Stimulated activated naive CD8-positive, alpha-beta T cell treated with anti-CD3 and anti-CD28 coated beads, Interleukin-15, Interleukin-2, amounts not matched to agents 100 ng/mL and 50 ng/mL, for 24 hours (primary cell): ENCODE data around the gene SRSF12.

Source experiments
- H3K27ac Mint-ChIP-seq: one replicate; pipeline ENCODE4 v1.8.0; 2021; ENCODE audit warnings: mild to moderate bottlenecking, mixed read lengths
- H3K27me3 Mint-ChIP-seq: one replicate; pipeline ENCODE4 v1.8.0; 2021; ENCODE audit warnings: mixed read lengths
- H3K36me3 Mint-ChIP-seq: one replicate; pipeline ENCODE4 v1.8.0; 2021; ENCODE audit warnings: low read depth, mixed read lengths
- H3K4me1 Mint-ChIP-seq: one replicate; pipeline ENCODE4 v1.8.0; 2021; ENCODE audit warnings: low read depth, mixed read lengths
- H3K4me3 Mint-ChIP-seq: one replicate; pipeline ENCODE4 v1.8.0; 2021; ENCODE audit warnings: mild to moderate bottlenecking, mixed read lengths
- H3K9me3 Mint-ChIP-seq: one replicate; pipeline ENCODE4 v1.8.0; 2021; ENCODE audit warnings: mixed read lengths

Gene SRSF12

DNA sequence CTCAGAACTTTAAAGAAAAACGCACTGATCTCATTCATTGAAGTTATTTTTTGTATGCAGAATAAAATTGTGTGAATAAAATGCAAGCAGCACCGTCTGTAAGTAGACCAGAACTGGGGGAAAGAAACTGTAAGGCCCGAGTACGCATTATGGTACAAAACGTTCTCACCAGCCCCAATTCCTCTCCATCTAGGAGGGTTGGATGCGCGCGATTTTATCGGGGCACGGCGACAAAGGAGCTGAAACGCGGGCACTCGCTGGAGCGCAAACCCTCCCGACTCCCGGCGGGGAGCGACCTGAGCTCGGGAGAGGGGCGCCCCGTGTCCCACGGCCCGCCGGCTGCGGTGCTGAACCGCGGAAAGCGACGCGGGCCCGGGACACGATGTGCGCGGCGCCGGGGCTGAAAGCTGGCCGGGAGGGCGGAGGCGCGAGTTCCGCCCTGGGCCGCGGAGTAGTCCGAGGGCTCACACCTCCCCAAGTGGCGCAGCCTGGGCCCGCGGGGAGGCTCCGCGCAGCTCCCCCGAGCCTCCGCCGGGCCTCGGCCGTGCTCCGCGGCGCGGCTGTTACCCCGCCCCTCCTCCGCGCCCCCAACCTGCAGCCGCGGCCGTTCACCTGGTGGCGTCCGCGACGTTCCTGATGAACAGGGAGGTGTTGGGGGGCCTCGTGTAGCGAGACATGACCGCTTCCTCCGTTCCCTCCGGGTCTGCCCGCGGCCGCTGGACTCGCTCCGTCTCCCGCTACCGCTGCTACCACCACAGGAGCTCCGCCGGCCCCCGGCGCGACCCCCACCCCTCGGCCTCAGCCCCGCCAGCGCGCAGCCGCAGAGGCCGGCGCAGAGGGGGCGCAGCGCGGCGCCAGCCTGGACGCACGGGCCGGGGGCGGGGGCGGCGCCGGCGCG lies at the start of gene SRSF12:
Gene SRSF12 (minus strand): TSS at position 861 of the 898 bp plus-strand sequence. CDS start 184 bp downstream, at position 677.
- Mint-ChIP-seq H3K27ac (peak within 1 kb of the TSS; percentile 36), H3K4me1 (peaks cover 5% of the 10 kb centered on the region)

DNA sequence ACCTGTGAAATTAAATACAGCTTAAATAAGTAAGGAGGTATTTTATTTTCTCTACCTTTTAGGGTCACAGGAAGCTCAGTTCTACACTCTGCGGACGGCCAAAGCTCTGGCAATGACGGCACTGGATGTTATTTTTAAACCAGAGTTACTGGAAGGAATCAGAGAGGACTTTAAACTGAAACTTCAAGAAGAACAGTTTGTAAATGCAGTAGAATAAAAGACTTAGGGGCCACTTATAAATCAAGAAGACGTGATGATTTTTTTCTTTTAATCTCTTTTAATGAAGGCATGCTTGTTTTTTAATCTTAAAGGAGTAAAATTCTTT lies 44.1 kb upstream of the SRSF12 start:
- H3K4me3 Mint-ChIP-seq = no peak overlapping the region
- no peaks in the 10 kb centered on the region for H3K9me3 Mint-ChIP-seq
- H3K36me3 Mint-ChIP-seq = peaks cover 66% of the 10 kb centered on the region
- no peaks in the 10 kb centered on the region for H3K27me3 Mint-ChIP-seq
- no peak overlapping the region for H3K27ac Mint-ChIP-seq
- H3K4me1 Mint-ChIP-seq = no peaks in the 10 kb centered on the region

More for the DNA sequence above, at the start of gene SRSF12:
- Mint-ChIP-seq H3K36me3 (no peaks in the 10 kb centered on the region), H3K27me3 (peaks cover 16% of the 10 kb centered on the region), H3K4me3 (peak within 1 kb of the TSS; percentile 82), H3K9me3 (peaks cover 6% of the 10 kb centered on the region)

DNA sequence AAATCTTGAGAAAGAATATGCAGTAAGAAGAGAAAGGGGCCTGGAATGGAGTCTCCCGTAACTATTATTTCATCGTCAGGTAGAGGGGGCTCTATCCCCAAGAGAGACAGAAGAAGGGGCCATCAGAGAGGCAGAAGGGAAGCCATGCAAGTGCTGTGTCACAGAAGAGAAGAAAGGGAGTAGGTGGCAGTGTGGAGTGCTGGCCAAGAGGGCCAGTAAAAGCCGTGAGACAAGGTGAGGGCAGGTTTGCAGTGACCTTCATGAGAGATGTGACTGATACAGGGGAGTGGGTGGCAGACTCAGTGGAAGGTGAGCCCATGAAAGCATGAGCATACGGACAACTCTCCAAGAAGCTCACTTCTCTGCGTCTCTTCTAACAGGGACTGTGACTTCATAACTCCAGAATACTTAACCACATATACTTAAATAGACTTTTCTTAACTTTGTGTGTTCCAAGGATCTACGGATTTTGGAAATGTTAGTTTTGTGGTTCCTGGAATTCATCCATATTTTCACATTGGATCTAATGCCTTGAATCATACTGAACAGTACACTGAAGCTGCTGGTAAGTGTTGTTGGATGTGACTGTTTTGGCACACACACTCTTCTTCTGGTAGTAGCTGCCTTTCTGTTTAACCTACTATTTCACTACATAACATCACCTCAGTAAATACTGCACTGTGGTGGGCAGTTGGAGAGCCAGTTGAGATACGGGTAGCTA lies 43.6 kb upstream of the SRSF12 start:
- Mint-ChIP-seq H3K27me3 (no peaks in the 10 kb centered on the region), H3K36me3 (peaks cover 68% of the 10 kb centered on the region), H3K4me1 (no peaks in the 10 kb centered on the region), H3K4me3 (no peak overlapping the region), H3K27ac (no peak overlapping the region), H3K9me3 (no peaks in the 10 kb centered on the region)

DNA sequence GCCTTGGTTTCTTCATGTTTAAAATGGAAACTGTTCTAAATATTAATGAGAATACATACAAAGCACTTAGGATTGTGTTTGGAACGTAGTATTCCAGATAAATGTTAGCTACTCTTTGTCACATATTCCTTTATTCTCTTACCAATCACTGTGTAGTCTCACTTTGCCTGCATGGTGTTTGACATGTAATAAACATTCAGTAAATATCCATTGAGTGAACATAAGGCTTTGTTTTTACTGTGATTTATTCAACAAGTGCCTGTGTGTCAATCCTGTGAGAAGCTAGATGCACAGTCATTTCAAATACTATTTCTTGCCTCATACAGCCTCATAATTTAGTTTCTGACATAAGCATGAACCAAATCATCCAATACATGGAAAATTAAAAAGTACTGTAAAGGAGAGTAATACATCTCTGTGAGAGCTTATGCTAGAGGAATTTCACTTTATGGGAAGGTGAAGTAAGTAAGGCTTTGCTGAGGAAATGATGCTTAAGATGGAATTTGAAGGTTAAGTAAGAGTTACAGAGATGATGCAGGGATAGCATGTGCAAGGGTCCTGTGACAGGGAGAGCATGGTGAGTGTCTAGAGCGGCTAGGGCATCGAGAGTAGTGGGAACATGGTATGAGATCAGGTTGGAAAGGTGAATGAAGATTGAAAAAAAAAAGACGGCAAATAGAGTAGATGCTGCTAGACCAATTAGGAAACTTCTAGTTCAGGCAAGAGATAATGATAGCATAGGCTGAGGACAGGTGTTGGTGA lies 42.6 kb upstream of the SRSF12 start:
- Mint-ChIP-seq H3K4me3 (no peak overlapping the region), H3K36me3 (peaks cover 69% of the 10 kb centered on the region), H3K9me3 (no peaks in the 10 kb centered on the region), H3K27me3 (no peaks in the 10 kb centered on the region), H3K27ac (no peak overlapping the region), H3K4me1 (no peaks in the 10 kb centered on the region)

DNA sequence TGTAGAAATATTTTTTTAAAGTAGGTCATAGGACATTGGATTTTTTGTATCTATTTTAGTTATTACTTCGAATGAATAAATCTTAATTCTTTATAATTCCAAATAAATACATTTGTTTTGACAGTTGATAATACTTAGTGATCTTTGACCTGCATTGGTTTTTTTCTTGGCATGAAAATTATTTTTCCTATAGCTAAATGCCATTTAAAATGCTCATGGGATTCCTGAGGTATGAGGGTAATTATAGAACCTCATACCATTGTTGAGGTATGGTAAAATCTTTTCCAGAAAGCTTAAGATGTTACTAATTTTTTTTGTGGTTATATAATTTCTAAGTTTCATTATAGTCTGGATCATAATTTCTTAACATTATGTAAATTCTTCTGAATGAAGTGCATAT lies 36.3 kb upstream of the SRSF12 start:
- H3K4me1 Mint-ChIP-seq = peaks cover 10% of the 10 kb centered on the region
- peaks cover 58% of the 10 kb centered on the region for H3K36me3 Mint-ChIP-seq
- H3K4me3 Mint-ChIP-seq = no peak overlapping the region
- H3K27me3 Mint-ChIP-seq = no peaks in the 10 kb centered on the region
- no peak overlapping the region for H3K27ac Mint-ChIP-seq
- H3K9me3 Mint-ChIP-seq = no peaks in the 10 kb centered on the region

DNA sequence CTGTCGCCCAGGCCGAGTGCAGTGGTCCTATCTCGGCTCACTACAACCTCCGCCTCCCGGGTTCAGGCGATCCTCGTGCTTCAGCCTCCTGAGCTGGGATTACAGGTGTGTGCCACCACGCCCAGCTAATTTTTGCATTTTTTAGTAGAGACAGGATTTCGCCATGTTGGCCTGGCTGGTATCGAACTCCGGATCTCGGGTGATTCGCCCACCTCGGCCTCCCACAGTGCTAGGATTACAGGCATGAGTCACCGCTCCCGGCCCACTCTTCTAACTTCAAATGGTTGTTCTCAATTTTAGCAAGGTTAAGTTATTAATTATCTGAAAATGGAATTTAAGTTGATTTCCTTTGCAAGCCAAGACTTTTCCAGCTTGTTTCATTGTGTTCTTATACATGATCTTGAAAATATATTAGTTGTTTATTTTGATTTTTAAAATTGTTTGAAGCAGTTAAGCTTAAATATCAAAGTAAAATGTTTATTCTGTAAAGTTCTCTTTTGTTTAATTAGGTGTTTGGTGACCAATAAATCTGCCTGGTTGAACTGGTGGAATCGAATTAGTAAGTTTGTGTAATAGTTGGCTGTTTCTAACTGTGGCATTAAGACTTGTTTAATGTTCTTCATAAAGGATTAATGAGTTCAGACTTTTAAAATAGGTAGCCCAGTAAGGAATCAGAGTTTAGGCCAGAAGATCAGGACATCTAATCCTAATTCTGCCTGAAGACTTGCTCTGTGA lies 30.3 kb upstream of the SRSF12 start:
- Mint-ChIP-seq H3K4me1 (peaks cover 50% of the 10 kb centered on the region), H3K4me3 (peak overlapping the region; percentile 68), H3K27me3 (no peaks in the 10 kb centered on the region), H3K9me3 (no peaks in the 10 kb centered on the region), H3K36me3 (peaks cover 36% of the 10 kb centered on the region), H3K27ac (no peak overlapping the region)

DNA sequence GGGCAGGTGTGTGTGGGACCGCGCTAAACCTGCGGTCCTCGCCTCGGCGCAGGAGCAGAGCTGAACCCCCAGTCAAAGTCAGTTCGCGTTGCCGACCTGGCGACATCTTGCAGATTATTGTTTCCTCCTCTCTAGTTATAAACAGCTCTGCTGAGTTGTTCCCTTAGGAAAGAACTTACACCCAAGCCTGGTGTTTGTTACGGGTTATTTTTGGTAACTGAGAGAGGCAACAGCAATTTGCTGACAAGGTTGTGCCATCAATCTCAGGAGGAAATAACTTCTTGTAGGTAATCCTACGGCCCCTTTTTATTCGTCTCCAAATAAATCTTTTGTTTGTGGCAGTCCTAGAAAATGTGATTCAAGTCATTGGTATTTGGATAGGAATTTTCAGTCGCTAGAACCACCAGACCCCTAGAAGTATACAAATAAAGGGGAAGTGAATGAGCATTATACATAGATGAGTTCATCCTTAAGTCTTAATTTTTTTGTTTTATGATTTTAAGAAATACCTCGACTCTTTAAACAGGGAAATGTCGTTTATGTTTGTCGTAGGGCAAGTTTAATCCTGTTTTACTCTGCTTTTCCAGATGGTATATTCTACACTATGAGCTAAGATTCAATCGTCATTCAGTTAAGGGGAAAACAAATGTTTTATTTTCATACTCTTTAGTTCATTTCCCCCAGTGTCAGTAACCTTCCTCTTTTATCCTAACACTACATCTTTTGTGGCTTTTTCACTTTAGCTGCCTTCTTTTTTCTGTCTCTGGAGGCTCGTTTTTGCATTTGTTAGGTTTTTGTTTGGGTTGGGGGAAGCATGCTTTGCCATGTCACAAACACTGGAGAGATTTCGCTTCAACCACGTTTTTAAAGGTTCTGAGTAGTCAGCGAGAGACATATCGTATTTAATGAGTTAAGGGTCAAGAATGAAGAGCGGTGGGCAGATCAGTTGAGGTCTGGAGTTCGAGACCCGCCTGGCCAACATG lies 29.1 kb upstream of the SRSF12 start:
- peaks cover 49% of the 10 kb centered on the region for H3K4me1 Mint-ChIP-seq

DNA sequence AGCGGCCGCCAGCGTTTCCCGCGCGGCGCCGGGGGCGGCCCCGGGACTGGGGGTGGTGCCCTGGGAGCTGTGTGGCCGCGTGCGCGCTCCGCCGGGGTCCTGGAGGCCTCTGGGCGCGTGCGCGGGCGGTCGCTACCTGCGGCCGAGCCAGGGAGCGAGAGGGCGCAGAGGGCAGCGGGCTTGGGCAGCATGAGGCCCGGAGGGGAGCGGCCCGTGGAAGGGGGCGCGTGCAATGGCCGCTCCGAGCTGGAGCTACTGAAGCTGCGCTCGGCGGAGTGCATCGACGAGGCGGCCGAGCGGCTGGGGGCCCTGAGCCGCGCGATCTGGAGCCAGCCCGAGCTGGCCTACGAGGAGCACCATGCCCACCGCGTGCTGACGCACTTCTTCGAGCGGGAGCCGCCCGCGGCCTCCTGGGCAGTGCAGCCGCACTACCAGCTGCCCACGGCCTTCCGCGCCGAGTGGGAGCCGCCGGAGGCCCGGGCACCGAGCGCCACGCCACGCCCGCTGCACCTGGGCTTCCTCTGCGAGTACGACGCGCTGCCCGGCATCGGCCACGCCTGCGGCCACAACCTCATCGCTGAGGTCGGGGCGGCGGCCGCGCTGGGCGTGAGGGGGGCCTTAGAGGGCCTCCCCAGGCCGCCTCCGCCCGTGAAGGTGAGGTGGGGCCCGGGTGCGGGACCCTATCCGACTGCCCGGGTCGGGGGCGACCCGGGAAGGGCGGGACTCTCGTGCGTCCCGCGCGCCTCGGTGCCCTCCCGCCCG lies 28.3 kb upstream of the SRSF12 start, which contains the start of gene PM20D2:
Gene PM20D2 (plus strand): TSS at position 100 of the 762 bp plus-strand sequence. CDS start 90 bp downstream, at position 190.
- H3K9me3 Mint-ChIP-seq = no peaks in the 10 kb centered on the region
- H3K4me1 Mint-ChIP-seq = peaks cover 46% of the 10 kb centered on the region
- peaks cover 24% of the 10 kb centered on the region for H3K36me3 Mint-ChIP-seq
- H3K27me3 Mint-ChIP-seq = no peaks in the 10 kb centered on the region
- H3K4me3 Mint-ChIP-seq = peak within 1 kb of the TSS; percentile 95
- peak within 1 kb of the TSS; percentile 93 for H3K27ac Mint-ChIP-seq

More for the DNA sequence above, 29.1 kb upstream of the SRSF12 start:
- Mint-ChIP-seq H3K9me3 (no peaks in the 10 kb centered on the region), H3K27me3 (no peaks in the 10 kb centered on the region), H3K36me3 (peaks cover 28% of the 10 kb centered on the region), H3K27ac (peak overlapping the region; percentile 85), H3K4me3 (peak overlapping the region; percentile 95)

DNA sequence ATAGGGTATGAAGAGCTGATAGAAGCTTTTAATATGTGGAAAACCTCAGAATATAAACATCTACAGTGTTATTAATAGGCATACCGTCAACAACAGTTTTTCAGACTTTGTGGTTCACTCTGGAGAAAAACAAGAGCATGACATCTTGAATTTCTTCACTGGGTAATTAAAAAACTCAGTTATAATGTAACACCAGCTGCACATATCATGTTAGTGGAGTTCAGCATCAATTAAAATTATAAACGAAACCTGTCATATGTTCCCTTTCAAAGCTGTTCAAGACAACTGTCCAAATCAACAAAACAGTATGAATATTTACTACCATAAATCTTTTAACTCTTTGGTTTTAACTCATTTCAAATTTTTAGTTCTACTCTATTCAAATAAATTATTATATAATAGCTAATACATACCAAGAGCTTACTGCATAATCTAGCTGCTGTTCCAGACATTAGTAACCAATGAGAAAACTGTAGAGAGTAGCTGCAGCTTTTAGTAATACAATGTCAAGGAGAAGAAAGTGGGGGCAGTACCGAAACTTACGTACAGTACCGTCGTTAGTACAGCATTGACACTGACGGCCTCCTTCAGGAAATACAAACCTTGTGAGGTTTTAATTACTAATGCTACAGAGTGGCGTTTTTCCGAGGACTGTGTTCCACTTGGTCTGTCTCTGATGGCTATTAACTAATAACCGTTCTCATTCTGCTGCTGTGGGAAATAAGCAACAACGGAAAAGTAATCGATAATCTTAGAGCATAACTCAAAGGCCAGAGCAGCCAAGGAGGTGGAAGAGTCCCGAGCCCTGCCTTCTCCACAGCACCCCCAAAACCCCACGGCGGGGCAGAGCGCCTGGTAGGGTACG lies 27.5 kb upstream of the SRSF12 start:
- Mint-ChIP-seq H3K27me3 (no peaks in the 10 kb centered on the region), H3K4me3 (peak overlapping the region; percentile 88), H3K4me1 (peaks cover 46% of the 10 kb centered on the region), H3K36me3 (peaks cover 24% of the 10 kb centered on the region), H3K9me3 (no peaks in the 10 kb centered on the region), H3K27ac (peak overlapping the region; percentile 93)

DNA sequence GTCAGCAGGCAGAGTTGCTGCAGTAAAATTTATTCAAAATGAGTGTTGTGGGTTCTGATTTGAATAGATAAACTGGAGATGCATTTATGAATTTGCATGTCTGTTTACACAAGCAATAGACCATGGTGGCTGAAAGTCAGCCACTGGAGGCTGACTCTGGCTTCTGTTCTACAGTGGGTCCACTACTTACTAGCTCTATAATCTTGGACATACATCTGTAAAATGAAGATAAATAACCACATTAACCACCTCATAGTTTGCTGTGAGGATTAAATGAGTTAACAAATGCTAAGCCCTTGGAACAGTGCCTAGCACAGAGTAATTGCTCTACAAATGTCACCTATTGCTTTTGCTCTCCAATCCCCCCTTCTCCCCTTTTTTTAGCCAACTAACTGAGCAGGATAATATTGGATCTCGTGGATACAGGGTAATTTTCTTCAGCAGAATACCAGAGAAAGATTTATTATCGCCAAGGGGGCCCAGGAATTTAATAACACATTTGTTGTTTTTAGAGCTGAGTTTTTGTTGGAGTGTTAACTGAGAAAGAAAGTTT lies 26.6 kb upstream of the SRSF12 start:
- H3K36me3 Mint-ChIP-seq = peaks cover 18% of the 10 kb centered on the region
- no peak overlapping the region for H3K4me3 Mint-ChIP-seq
- H3K27ac Mint-ChIP-seq = no peak overlapping the region
- H3K4me1 Mint-ChIP-seq = peaks cover 43% of the 10 kb centered on the region
- no peaks in the 10 kb centered on the region for H3K9me3 Mint-ChIP-seq
- no peaks in the 10 kb centered on the region for H3K27me3 Mint-ChIP-seq

DNA sequence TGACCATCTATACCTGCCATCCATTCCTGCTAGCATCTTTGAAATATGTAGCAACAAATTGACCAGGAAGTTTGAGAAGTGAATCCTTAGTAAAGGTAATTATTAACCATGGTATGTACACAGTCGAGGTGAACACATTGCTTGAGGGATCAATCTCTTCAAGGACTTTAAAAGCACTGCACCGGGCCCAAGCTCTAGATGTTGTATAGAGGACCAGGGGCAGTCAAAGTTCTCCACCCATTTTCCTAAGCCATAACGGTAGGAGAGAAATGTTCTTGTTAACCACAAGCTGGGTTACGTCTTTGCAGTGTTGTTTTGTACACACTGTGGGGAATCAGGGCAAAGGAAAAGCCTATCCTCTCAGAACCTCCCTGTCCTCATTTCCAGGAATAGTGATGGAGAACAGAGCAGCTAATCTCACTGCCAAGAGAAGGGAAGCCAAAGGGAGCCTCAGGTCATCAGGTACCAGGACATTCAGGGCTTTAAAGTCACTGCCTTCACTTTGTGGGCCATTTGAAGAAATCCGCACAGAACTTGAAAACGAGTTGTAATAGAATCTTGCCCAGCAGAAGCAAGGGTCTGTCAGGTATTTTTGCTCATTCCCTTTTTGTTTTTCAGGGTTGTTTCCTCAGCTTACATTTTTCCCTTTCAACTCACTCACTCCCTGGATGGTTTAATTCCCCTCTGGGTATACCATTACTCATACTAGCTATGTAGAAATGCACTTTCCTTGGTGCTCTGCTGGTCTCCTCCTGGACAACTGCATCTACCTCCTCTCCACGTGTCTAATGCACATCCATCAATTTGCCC lies 22.7 kb upstream of the SRSF12 start:
- Mint-ChIP-seq H3K36me3 (no peaks in the 10 kb centered on the region), H3K9me3 (no peaks in the 10 kb centered on the region)

More for the DNA sequence above, 22.7 kb upstream of the SRSF12 start:
- no peak overlapping the region for H3K27ac Mint-ChIP-seq
- H3K27me3 Mint-ChIP-seq = no peaks in the 10 kb centered on the region
- H3K4me1 Mint-ChIP-seq = peaks cover 17% of the 10 kb centered on the region
- H3K4me3 Mint-ChIP-seq = no peak overlapping the region
